Activated T-cell treated with anti-CD3 and anti-CD28 coated beads, Interleukin-2, amount 50 U/mL, for 1 hour (primary cell): ENCODE measurements around the gene PNMA8C.
"Not testable (repeated sequence)": the region's sequence is repeated elsewhere in the genome, so short reads cannot be mapped to it uniquely, and the experiment has no call there.

Experiments
- DNase-seq: peaks from one replicate; pipeline ENCODE4 v3.0.0-alpha.2; 2020

Gene PNMA8C

DNA sequence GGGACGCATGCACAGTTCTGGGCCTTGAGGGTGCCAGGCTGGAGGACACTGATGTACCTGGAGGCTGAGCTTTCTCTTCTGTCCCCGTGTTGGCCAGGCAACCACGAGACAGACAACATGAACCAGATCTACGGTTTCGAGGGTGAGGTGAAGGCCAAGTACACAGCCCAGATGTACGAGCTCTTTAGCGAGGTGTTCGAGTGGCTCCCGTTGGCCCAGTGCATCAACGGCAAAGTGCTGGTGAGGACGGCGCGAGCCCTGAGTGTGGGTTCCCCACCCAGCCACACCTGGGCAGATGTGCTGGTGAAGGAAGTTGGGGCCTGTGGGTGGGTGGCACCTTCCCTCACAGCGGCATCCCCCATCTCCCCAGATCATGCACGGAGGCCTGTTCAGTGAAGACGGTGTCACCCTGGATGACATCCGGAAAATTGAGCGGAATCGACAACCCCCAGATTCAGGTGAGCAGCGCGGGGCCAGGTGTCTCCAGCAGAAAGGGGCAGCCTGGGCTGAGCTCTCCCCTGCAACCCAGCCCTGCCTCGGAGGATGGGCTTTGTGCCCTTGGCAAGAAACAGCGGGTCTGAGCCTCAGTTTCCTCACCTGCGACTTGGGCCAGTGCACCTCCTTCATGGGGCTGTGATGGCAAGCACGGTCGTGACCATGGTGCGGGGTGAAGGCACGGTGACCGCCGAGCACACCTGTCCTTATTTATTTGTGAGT, 41.6 kb downstream of the PNMA8C start:
- no peak for DNase-seq

DNA sequence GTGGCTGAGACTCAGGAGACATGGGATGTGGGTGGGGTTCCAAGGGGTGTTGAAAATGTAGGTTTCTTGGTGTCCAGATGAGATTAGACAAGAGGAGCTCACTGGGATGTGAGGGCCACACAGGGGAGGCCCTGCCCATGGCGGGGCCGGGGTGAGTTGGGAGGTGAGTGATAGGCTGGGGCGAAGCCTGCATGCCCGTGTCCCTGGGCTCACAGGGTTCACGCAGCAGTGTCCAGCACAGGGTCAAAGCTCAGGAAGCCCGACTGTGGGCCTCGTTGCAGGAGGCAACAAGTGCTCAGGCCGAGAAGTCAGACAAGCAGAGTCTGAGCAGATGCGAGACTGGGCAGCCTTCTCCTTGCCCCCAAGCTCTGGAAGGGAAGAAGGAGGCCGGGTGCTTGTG, 42.6 kb downstream of the PNMA8C start:
- DNase-seq = no peak

DNA sequence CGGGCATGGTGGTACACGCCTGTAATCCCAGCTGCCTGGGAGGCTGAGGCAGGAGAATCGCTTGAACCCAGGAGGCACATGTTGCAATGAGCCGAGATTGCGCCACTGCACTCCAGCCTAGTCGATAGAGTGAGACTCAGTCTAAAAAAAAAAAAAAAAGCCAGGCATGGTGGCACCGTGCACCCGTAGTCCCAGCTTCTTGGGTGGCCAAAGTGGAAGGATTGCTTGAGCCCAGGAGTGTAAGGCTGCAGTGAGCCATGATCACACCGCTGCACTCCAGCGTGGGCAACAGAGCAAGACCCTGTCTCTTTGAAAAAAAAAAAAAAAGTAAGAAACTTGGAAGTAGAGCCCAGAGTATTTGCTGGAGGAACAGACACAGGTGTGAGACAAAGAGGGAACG, 43.1 kb downstream of the PNMA8C start:
- no peak for DNase-seq

DNA sequence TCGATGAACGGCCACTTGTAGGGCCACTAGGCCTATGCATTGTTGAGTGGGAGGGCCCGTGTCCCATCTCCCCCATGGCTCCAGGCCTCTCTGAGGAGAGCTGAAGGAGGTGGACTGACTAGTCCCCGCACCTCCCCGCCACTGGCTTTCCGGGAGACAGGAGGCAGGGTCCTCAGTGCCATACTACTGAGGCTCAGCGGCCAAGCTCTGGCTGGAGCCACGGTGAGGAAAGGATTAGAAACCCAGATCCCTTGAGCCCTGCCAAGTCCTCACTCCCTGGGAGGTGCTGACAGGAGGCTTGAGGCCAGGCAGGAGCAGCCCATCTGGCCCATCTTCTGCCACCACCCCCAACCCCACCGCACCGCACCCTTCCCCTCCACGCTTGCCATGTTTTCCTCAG, 44.3 kb downstream of the PNMA8C start:
- DNase-seq = no peak

DNA sequence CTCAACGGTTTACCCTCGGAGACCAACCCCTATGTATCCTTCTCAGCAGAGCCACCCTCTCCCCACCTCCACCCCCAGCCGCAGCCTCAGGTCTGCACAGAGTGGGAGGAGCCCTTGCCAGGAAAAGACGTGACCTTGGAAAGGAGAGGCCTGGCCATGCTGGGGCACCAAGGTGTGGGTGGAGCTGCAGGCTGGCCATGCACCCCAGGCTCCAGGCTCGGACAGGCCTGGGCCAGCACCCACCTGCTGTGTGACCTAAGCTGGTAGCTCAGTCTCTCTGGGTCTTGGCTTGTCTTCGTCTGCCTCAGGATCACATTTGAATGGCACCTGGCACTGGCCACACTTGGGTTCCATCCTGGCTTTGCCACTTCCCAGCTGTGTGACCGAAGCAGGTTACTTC, 44.9 kb downstream of the PNMA8C start:
- DNase-seq = no peak

DNA sequence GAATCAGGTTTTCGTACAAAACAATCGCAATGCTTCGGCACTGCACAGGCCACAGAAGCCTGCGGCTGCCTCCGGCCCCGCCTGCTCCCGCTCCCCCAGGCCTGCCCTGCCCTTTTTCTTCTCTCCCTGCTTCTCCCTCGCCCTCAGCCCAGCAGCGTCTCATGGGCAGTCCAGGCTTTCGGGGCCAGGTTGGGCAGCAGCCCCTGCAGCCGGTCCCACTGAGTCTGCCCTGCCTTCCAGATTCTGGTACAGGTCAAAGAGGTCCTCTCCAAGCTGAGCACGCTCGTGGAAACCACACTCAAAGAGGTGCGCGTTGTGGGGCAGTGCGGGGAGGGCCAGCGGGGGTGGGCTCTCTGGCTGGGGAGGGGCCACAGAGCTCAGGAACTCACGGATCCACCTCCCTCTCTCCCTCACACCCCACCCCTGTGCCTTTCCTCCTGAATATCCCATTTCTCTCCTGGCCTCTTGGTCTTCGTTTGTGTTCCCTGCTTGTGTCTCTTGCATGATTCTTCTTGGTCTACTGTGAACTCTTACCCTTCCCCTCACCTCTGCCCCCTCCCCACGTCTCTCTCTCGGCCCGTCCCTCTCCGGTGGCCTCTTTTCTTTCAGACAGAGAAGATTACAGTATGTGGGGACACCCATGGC, 45.4 kb downstream of the PNMA8C start:
- DNase-seq = no peak

DNA sequence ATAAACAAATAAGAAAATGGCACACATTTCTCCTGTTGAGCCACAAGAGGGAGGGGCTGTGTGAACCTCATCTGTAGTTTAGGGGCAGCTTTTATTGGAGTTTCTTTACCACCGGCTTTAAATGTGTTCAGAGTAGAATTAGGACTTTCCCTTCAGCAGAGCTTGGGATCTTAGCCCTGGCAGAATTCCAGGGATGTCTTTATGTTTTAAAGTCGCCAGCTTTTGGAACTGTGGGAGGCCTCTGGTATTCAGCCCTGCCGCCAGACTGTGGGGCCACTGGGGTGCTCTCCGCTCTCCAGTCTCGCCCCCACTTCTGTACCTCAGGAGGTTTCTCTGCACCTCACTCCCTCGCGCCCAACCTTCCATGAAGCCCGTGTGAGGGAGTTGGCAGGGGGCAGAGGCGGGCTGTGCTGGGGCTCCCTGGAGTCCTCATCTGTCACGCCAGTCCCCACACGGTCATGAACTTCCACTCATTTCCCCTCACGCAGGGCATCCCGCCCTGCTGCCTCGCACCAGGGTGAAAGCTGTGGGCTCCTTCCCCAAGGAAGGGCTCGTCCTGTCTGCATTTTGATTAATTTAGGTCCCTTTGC, 46.9 kb downstream of the PNMA8C start:
- no peak for DNase-seq

DNA sequence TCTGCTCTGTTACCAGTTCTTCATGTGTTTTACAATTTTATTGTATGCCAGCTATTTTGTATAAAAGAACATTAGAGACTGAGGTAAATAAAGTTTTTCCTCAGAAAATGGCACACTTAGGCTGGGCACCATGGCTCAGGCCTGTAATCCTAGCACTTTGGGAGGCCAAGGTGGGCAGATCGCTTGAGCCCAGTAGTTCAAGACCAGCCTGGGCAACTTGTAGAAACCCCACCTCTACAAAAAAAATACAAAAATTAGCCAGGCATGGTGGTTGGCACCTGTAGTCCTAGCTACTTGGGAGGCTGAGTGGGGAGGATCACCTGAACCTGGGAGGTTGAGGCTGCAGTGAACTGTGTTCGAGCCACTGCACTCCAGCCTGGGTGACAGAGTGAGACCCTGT, 47.4 kb downstream of the PNMA8C start:
- no peak for DNase-seq

DNA sequence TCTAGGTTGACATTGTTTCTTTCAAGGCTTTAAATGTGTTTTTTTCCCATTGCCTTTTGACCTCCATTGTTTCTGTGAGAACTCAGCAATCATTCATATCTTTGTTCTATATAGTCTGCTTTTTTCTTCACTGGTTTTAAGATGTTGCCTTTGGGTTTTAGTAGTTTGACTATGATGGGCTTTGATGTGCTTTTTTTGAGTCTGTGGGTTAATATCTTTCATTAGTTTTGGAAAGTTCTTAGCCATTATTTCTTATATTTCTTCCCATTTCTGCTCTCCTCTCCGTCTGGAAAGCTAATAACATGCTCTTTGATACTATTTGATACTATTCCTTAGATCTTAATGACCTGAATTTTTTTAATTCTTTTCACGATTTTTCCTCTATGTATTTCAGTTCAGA, 48.0 kb downstream of the PNMA8C start:
- DNase-seq = no peak

DNA sequence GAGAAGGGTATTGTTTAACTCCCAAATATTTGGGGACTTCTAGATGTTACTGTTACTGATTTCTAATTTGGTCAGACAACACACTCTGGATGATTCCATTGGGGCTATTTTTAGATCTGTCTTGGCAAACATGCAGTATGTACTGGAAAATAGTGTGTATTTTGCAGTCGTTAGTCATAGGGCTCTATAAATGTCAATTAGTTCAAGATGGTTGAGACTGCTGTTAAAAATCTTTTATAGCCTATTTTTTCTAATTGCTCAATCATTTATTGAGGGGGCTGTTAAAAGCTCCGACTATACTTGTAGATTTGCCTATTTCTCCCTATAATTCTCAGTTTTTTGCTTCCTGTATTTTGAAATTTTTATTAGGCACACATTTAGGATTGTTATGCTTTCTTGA, 50.5 kb downstream of the PNMA8C start:
- no peak for DNase-seq

DNA sequence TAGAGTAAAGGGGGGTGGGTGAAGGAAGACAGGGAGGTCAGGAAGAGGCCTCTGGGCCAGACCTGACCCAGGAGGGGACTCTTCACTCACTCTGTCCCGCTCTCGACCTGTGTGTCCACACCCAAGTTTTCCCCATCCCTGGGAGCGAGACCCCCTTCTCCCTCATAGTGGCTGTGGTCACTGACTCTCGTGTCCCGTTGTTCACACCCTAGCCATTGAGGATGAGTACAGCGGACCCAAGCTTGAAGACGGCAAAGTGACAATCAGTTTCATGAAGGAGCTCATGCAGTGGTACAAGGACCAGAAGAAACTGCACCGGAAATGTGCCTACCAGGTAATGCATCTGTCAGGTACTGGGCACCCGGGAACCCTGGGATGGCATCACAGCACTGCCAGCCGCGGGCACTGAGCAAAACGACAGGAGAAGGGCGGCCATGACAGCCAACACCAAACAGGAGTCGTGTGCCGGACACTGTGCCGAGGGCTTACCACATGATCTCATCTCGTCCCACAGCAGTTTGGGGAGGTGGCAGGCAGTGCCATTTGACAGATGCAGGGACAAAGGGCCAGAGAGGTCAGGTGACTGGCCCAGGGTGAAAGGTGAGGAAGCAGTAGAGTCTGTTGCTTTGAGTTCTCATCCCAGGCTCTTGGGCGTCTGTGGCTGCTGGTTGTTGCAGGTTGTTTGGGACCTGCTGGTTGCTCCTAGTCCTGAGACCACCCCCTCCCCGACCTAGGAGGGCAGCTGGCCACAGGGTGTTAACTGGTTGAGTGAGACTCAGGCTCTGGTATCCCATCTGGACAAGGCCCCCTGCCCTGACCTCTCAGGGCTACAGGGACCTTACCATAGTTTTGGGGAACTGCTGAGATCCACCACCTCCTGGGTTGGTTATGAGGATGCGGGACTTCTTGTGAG, 52.2 kb downstream of the PNMA8C start:
- DNase-seq = no peak

DNA sequence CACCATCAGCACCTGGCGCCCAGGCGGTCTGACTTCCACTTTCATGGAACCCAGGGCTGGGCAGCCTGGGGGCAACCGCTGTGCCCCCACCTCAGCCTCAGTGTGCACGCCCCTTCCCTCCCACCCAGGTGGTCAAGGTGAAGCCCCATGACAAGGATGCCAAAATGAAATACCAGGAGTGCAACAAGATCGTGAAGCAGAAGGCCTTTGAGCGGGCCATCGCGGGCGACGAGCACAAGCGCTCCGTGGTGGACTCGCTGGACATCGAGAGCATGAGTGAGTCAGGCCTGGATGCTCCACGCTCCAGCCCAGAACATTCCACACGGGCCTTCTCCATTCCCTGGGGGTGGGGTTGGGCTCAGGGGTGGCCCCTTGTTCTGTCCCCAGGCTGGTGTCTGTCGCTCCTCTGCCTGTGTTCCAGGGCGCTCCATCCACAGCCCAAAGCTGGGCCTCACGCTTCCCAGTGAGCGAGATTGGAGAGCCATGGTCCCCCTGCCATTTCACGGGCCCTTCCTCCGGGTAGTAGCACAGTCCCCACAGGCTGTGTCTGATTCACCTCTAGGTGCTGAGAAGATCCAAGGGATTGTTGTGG, 53.2 kb downstream of the PNMA8C start:
- not testable (repeated sequence) for DNase-seq
